ENCODE results near the gene LRRC40.

DNA sequence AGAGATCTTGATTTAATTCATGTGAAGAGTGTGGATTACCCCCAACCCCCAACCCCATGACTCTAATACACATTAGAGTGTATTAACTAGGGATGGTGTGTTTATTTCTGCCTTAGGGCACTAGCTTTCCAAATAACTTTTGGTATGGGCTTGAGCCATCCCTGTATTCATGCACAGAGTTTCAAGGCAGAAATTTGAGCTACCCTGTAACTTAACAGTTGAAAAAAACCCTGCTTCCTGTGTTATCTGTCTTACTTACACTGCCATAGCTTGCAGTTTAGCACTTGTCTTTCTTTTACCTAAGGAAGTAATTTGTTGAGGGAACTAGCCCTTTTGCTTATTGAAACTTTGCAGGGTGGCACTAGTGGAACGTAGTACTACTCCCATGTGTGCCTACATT, 22.1 kb upstream of the LRRC40 start:
- no peak for TF ChIP-seq EZH2 (IDR thresholded peaks at IDR 0.05; ENCODE audit: insufficient read depth, poor library complexity, severe bottlenecking)
- no peak for TF ChIP-seq EZH2phosphoT487 (IDR thresholded peaks at IDR 0.05; ENCODE audit: insufficient read depth, low read depth)
